ENCODE data around the gene ZNF132.

GRCh38 chr19:58479736-58480480 is 40.0 kb upstream of the ZNF132 start:
- no peak for TF ChIP-seq EZH2 (IDR thresholded peaks at IDR 0.05; ENCODE audit: low read depth)
- TF ChIP-seq, protein P1, sequence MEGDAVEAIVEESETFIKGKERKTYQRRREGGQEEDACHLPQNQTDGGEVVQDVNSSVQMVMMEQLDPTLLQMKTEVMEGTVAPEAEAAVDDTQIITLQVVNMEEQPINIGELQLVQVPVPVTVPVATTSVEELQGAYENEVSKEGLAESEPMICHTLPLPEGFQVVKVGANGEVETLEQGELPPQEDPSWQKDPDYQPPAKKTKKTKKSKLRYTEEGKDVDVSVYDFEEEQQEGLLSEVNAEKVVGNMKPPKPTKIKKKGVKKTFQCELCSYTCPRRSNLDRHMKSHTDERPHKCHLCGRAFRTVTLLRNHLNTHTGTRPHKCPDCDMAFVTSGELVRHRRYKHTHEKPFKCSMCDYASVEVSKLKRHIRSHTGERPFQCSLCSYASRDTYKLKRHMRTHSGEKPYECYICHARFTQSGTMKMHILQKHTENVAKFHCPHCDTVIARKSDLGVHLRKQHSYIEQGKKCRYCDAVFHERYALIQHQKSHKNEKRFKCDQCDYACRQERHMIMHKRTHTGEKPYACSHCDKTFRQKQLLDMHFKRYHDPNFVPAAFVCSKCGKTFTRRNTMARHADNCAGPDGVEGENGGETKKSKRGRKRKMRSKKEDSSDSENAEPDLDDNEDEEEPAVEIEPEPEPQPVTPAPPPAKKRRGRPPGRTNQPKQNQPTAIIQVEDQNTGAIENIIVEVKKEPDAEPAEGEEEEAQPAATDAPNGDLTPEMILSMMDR (conservative IDR thresholded peaks at IDR 0.05) = no peak
